ENCODE measurements around the gene ACSL5. TPM values are rescaled to one million over a fixed set of nuclear protein-coding genes. Genes with fewer than 3 reads are reported as not detected.

ACSL5 gene
- total RNA-seq, 1 donor: 13.3 TPM

DNA sequence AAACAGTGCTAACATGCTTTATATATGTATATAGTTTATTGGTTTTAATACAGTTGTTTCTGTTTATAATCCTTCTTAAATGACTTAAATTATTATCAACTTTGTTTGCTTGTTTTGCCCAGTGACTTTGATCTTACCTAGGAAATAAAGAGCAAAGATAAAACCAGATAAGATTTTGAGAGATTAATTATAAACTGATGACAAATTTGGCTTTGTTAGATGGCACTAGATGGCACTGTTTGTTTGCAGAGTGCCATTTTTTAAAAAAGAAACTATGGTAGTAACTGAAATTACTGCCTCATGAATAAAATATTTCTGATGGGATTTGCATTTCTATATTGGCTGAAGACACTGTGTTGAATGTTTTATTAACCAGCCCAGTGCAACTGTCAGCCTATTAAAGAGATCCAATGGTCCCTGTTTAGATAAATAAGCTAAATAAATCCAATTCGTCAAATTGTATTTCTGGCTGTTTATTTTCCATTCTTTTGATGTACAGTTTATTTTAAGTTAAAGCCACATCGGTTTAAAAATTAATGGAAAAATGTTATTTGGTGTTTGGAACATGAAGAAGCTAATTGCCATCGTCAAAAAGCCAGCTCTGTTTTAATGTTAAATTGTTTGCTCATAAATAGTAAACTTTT, 101.8 kb downstream of the ACSL5 start:
- no peaks in the 10 kb centered on the region for H3K4me1 ChIP-seq (ENCODE audit: insufficient read depth, low read length)
- H3K9me3 ChIP-seq (ENCODE audit: low read depth, low read length): no peaks in the 10 kb centered on the region
- H3K4me3 ChIP-seq (ENCODE audit: low read length): no peak overlapping the region
- H3K27me3 ChIP-seq (ENCODE audit: insufficient read depth, low read length): no peaks in the 10 kb centered on the region

Other genes with a start within 250 kb of the ACSL5 start
- gene GPAM, start 190.4 kb upstream of the ACSL5 start, total RNA-seq: 3.5 TPM
- not detected for gene TECTB, start 90.7 kb upstream of the ACSL5 start, total RNA-seq
- gene ZDHHC6, start 72.8 kb downstream of the ACSL5 start, total RNA-seq: 28.2 TPM
- 65.4 TPM for gene VTI1A, start 73.1 kb downstream of the ACSL5 start, total RNA-seq

Measured in mononuclear cell (primary cell).